Measurements from ENCODE around the gene SEC24A.
"Not testable (repeated sequence)": the region's sequence is repeated elsewhere in the genome, so short reads cannot be mapped to it uniquely, and the experiment has no call there.

Gene SEC24A

GRCh38 chr5:134647750-134648424 lies 698 bp upstream of the SEC24A start:
- H3K9me3 ChIP-seq (ENCODE audit: control insufficient read depth in 2 of 2, low read length in 2 of 2), result no peaks in the 10 kb centered on the region
- peak overlapping the region; percentile 93 to 97 for H3K27ac ChIP-seq (ENCODE audit: low read depth in 2 of 2, low read length in 2 of 2)
- no peaks in the 10 kb centered on the region for H3K36me3 ChIP-seq (ENCODE audit: control insufficient read depth in 2 of 2, insufficient read depth in 2 of 2, low read length in 2 of 2)
- H3K4me3 ChIP-seq (ENCODE audit: low read length in 2 of 2), result peak overlapping the region; percentile 97 to 98
- H3K27me3 ChIP-seq (ENCODE audit: control insufficient read depth in 2 of 2, insufficient read depth in 2 of 2, low read length in 2 of 2), result no peaks in the 10 kb centered on the region
- peak overlapping the region; percentile 96 to 99 for H3K9ac ChIP-seq (ENCODE audit: low read depth in 1 of 2, low read length in 2 of 2)
- peaks cover 0 to 13% of the 10 kb centered on the region in 2 donors for H3K4me1 ChIP-seq (ENCODE audit: control insufficient read depth in 2 of 2, insufficient read depth in 2 of 2, low read length in 2 of 2)

- Histone ChIP-seq H3K9ac (ENCODE audit: low read depth in 1 of 2, low read length in 2 of 2) (peak overlapping the region; percentile 96 to 99), H3K4me3 (ENCODE audit: low read length in 2 of 2) (peak overlapping the region; percentile 97 to 98), H3K36me3 (ENCODE audit: control insufficient read depth in 2 of 2, insufficient read depth in 2 of 2, low read length in 2 of 2) (no peaks in the 10 kb centered on the region), H3K27me3 (ENCODE audit: control insufficient read depth in 2 of 2, insufficient read depth in 2 of 2, low read length in 2 of 2) (no peaks in the 10 kb centered on the region), H3K4me1 (ENCODE audit: control insufficient read depth in 2 of 2, insufficient read depth in 2 of 2, low read length in 2 of 2) (peaks cover 0 to 13% of the 10 kb centered on the region in 2 donors), H3K27ac (ENCODE audit: low read depth in 2 of 2, low read length in 2 of 2) (peak overlapping the region; percentile 93 to 97), H3K9me3 (ENCODE audit: control insufficient read depth in 2 of 2, low read length in 2 of 2) (no peaks in the 10 kb centered on the region)
These were observed 714 bp downstream of the SEC24A start for GRCh38 chr5:134649163-134649835.

GRCh38 chr5:134650660-134651059 lies 2.1 kb downstream of the SEC24A start:
- H3K9me3 ChIP-seq (ENCODE audit: control insufficient read depth in 2 of 2, low read length in 2 of 2); H3K9ac ChIP-seq (ENCODE audit: low read depth in 1 of 2, low read length in 2 of 2); H3K36me3 ChIP-seq (ENCODE audit: control insufficient read depth in 2 of 2, insufficient read depth in 2 of 2, low read length in 2 of 2); H3K27ac ChIP-seq (ENCODE audit: low read depth in 2 of 2, low read length in 2 of 2); H3K27me3 ChIP-seq (ENCODE audit: control insufficient read depth in 2 of 2, insufficient read depth in 2 of 2, low read length in 2 of 2): not testable (repeated sequence)
- peak overlapping the region in 1 of 2 donors; percentile 98 for H3K4me3 ChIP-seq (ENCODE audit: low read length in 2 of 2)
- H3K4me1 ChIP-seq (ENCODE audit: control insufficient read depth in 2 of 2, insufficient read depth in 2 of 2, low read length in 2 of 2), result peaks cover 0 to 13% of the 10 kb centered on the region in 2 donors

- Histone ChIP-seq H3K27me3 (ENCODE audit: control insufficient read depth in 2 of 2, insufficient read depth in 2 of 2, low read length in 2 of 2) (no peaks in the 10 kb centered on the region), H3K4me3 (ENCODE audit: low read length in 2 of 2) (no peak overlapping the region), H3K36me3 (ENCODE audit: control insufficient read depth in 2 of 2, insufficient read depth in 2 of 2, low read length in 2 of 2) (no peaks in the 10 kb centered on the region), H3K9me3 (ENCODE audit: control insufficient read depth in 2 of 2, low read length in 2 of 2) (no peaks in the 10 kb centered on the region), H3K27ac (ENCODE audit: low read depth in 2 of 2, low read length in 2 of 2) (no peak overlapping the region), H3K9ac (ENCODE audit: low read depth in 1 of 2, low read length in 2 of 2) (no peak overlapping the region), H3K4me1 (ENCODE audit: control insufficient read depth in 2 of 2, insufficient read depth in 2 of 2, low read length in 2 of 2) (peaks cover 0 to 13% of the 10 kb centered on the region in 2 donors)
These were observed 2.9 kb downstream of the SEC24A start for GRCh38 chr5:134651531-134651930.

GRCh38 chr5:134656690-134657089 lies 8.1 kb downstream of the SEC24A start:
- no peaks in the 10 kb centered on the region for H3K4me1 ChIP-seq (ENCODE audit: control insufficient read depth in 2 of 2, insufficient read depth in 2 of 2, low read length in 2 of 2)
- peaks cover 4 to 6% of the 10 kb centered on the region in 2 donors for H3K36me3 ChIP-seq (ENCODE audit: control insufficient read depth in 2 of 2, insufficient read depth in 2 of 2, low read length in 2 of 2)
- H3K9me3 ChIP-seq (ENCODE audit: control insufficient read depth in 2 of 2, low read length in 2 of 2), result no peaks in the 10 kb centered on the region
- no peaks in the 10 kb centered on the region for H3K27me3 ChIP-seq (ENCODE audit: control insufficient read depth in 2 of 2, insufficient read depth in 2 of 2, low read length in 2 of 2)
- H3K9ac ChIP-seq (ENCODE audit: low read depth in 1 of 2, low read length in 2 of 2), result no peak overlapping the region
- H3K4me3 ChIP-seq (ENCODE audit: low read length in 2 of 2), result no peak overlapping the region
- H3K27ac ChIP-seq (ENCODE audit: low read depth in 2 of 2, low read length in 2 of 2), result no peak overlapping the region

GRCh38 chr5:134659456-134659855 lies 10.9 kb downstream of the SEC24A start:
- no peaks in the 10 kb centered on the region for H3K27me3 ChIP-seq (ENCODE audit: control insufficient read depth in 2 of 2, insufficient read depth in 2 of 2, low read length in 2 of 2)
- H3K4me3 ChIP-seq (ENCODE audit: low read length in 2 of 2), result no peak overlapping the region
- no peak overlapping the region for H3K27ac ChIP-seq (ENCODE audit: low read depth in 2 of 2, low read length in 2 of 2)
- peaks cover 13 to 16% of the 10 kb centered on the region in 2 donors for H3K36me3 ChIP-seq (ENCODE audit: control insufficient read depth in 2 of 2, insufficient read depth in 2 of 2, low read length in 2 of 2)
- no peaks in the 10 kb centered on the region for H3K4me1 ChIP-seq (ENCODE audit: control insufficient read depth in 2 of 2, insufficient read depth in 2 of 2, low read length in 2 of 2)
- no peaks in the 10 kb centered on the region for H3K9me3 ChIP-seq (ENCODE audit: control insufficient read depth in 2 of 2, low read length in 2 of 2)
- no peak overlapping the region for H3K9ac ChIP-seq (ENCODE audit: low read depth in 1 of 2, low read length in 2 of 2)

- H3K27ac ChIP-seq (ENCODE audit: low read depth in 2 of 2, low read length in 2 of 2), result no peak overlapping the region
- peaks cover 13 to 16% of the 10 kb centered on the region in 2 donors for H3K36me3 ChIP-seq (ENCODE audit: control insufficient read depth in 2 of 2, insufficient read depth in 2 of 2, low read length in 2 of 2)
These were observed 11.3 kb downstream of the SEC24A start for GRCh38 chr5:134659922-134660321.

GRCh38 chr5:134662971-134663370 lies 14.4 kb downstream of the SEC24A start:
- Histone ChIP-seq H3K27ac (ENCODE audit: low read depth in 2 of 2, low read length in 2 of 2) (no peak overlapping the region), H3K9ac (ENCODE audit: low read depth in 1 of 2, low read length in 2 of 2) (no peak overlapping the region), H3K27me3 (ENCODE audit: control insufficient read depth in 2 of 2, insufficient read depth in 2 of 2, low read length in 2 of 2) (no peaks in the 10 kb centered on the region), H3K9me3 (ENCODE audit: control insufficient read depth in 2 of 2, low read length in 2 of 2) (no peaks in the 10 kb centered on the region), H3K4me3 (ENCODE audit: low read length in 2 of 2) (no peak overlapping the region), H3K36me3 (ENCODE audit: control insufficient read depth in 2 of 2, insufficient read depth in 2 of 2, low read length in 2 of 2) (peaks cover 20 to 21% of the 10 kb centered on the region in 2 donors), H3K4me1 (ENCODE audit: control insufficient read depth in 2 of 2, insufficient read depth in 2 of 2, low read length in 2 of 2) (no peaks in the 10 kb centered on the region)

More at GRCh38 chr5:134659922-134660321, 11.3 kb downstream of the SEC24A start:
- no peaks in the 10 kb centered on the region for H3K9me3 ChIP-seq (ENCODE audit: control insufficient read depth in 2 of 2, low read length in 2 of 2)
- no peaks in the 10 kb centered on the region for H3K27me3 ChIP-seq (ENCODE audit: control insufficient read depth in 2 of 2, insufficient read depth in 2 of 2, low read length in 2 of 2)
- no peak overlapping the region for H3K9ac ChIP-seq (ENCODE audit: low read depth in 1 of 2, low read length in 2 of 2)
- no peak overlapping the region for H3K4me3 ChIP-seq (ENCODE audit: low read length in 2 of 2)
- no peaks in the 10 kb centered on the region for H3K4me1 ChIP-seq (ENCODE audit: control insufficient read depth in 2 of 2, insufficient read depth in 2 of 2, low read length in 2 of 2)

GRCh38 chr5:134664448-134664847 lies 15.9 kb downstream of the SEC24A start:
- Histone ChIP-seq H3K36me3 (ENCODE audit: control insufficient read depth in 2 of 2, insufficient read depth in 2 of 2, low read length in 2 of 2) (peaks cover 21 to 23% of the 10 kb centered on the region in 2 donors), H3K4me1 (ENCODE audit: control insufficient read depth in 2 of 2, insufficient read depth in 2 of 2, low read length in 2 of 2) (no peaks in the 10 kb centered on the region), H3K27me3 (ENCODE audit: control insufficient read depth in 2 of 2, insufficient read depth in 2 of 2, low read length in 2 of 2) (no peaks in the 10 kb centered on the region), H3K27ac (ENCODE audit: low read depth in 2 of 2, low read length in 2 of 2) (no peak overlapping the region), H3K9me3 (ENCODE audit: control insufficient read depth in 2 of 2, low read length in 2 of 2) (no peaks in the 10 kb centered on the region), H3K9ac (ENCODE audit: low read depth in 1 of 2, low read length in 2 of 2) (no peak overlapping the region), H3K4me3 (ENCODE audit: low read length in 2 of 2) (no peak overlapping the region)

GRCh38 chr5:134673546-134673945 lies 25.0 kb downstream of the SEC24A start:
- not testable (repeated sequence) for H3K9ac ChIP-seq (ENCODE audit: low read depth in 1 of 2, low read length in 2 of 2); H3K27me3 ChIP-seq (ENCODE audit: control insufficient read depth in 2 of 2, insufficient read depth in 2 of 2, low read length in 2 of 2); H3K4me3 ChIP-seq (ENCODE audit: low read length in 2 of 2); H3K27ac ChIP-seq (ENCODE audit: low read depth in 2 of 2, low read length in 2 of 2); H3K9me3 ChIP-seq (ENCODE audit: control insufficient read depth in 2 of 2, low read length in 2 of 2); H3K4me1 ChIP-seq (ENCODE audit: control insufficient read depth in 2 of 2, insufficient read depth in 2 of 2, low read length in 2 of 2)
- peaks cover 41 to 49% of the 10 kb centered on the region in 2 donors for H3K36me3 ChIP-seq (ENCODE audit: control insufficient read depth in 2 of 2, insufficient read depth in 2 of 2, low read length in 2 of 2)
